HFF-Myc (cell line): ENCODE measurements around the gene TMEM167B.

Experiments
- DNase-seq: peaks from one replicate; pipeline ENCODE4 v3.0.0-alpha.2; 2011; ENCODE audit warnings: low read depth; ENCODE audit errors: extremely low read depth
- H3K4me3 ChIP-seq: replicated peaks from 2 replicates; pipeline ENCODE4 v1.5.1; 2011; ENCODE audit warnings: low read depth, mild to moderate bottlenecking, control low read depth, low read length
- CTCF ChIP-seq: IDR thresholded peaks from 2 replicates; pipeline ENCODE4 v1.5.1; 2012; ENCODE audit warnings: mild to moderate bottlenecking, low read depth, low read length, control low read depth; ENCODE audit errors: missing control alignments

Gene TMEM167B

GRCh38 chr1:109112652-109113285 is 22.2 kb downstream of the TMEM167B start:
- TF ChIP-seq CTCF: peak; percentile 98
- no peak overlapping the region for H3K4me3 ChIP-seq
- peak; percentile 68 for DNase-seq

GRCh38 chr1:109113590-109114341 is 23.2 kb downstream of the TMEM167B start, which contains the start of gene ELAPOR1:
Gene ELAPOR1, plus strand, starts transcription at chr1:109114115. Its CDS starts 69 bp downstream, at chr1:109114184.
- no peak for DNase-seq
- TF ChIP-seq CTCF: no peak
- H3K4me3 ChIP-seq: peak within 1 kb of the TSS; percentile 3; the same call in 1 of the 2 replicates

- no peak for TF ChIP-seq CTCF
- no peak for DNase-seq
- H3K4me3 ChIP-seq: no peak overlapping the region
Observed at GRCh38 chr1:109114342-109114674, 23.7 kb downstream of the TMEM167B start.

- no peak for DNase-seq
- TF ChIP-seq CTCF: no peak
- H3K4me3 ChIP-seq: no peak overlapping the region
Observed at GRCh38 chr1:109115685-109116084, 25.1 kb downstream of the TMEM167B start.

- no peak for DNase-seq
- H3K4me3 ChIP-seq: no peak overlapping the region
- TF ChIP-seq CTCF: no peak
Observed at GRCh38 chr1:109116286-109116685, 25.7 kb downstream of the TMEM167B start.

GRCh38 chr1:109118089-109118488 is 27.5 kb downstream of the TMEM167B start:
- no peak overlapping the region for H3K4me3 ChIP-seq
- DNase-seq: no peak
- TF ChIP-seq CTCF: no peak

- no peak overlapping the region for H3K4me3 ChIP-seq
- no peak for TF ChIP-seq CTCF
- DNase-seq: no peak
Observed at GRCh38 chr1:109120356-109120755, 29.8 kb downstream of the TMEM167B start.
